ENCODE data around the gene SEC14L3. TPM values are rescaled to one million over a fixed set of nuclear protein-coding genes. Genes with fewer than 3 reads are reported as not detected.

SEC14L3 gene
- total and polyA plus RNA-seq, 2 of the 13 experiments (the other 11 are each of a cell fraction or from before 2014, with no cell fraction given) = not detected

- TF ChIP-seq ZBTB25 (CRISPR knock-in tag; IDR thresholded peaks at IDR 0.05) = no peak
- TF ChIP-seq ZNF644 (CRISPR knock-in tag; IDR thresholded peaks at IDR 0.05; ENCODE audit: low read depth) = no peak
- no peak for TF ChIP-seq BCL3 (CRISPR knock-in tag; IDR thresholded peaks at IDR 0.05)
- TF ChIP-seq SP1 (IDR thresholded peaks at IDR 0.05) = no peak
- no peak for TF ChIP-seq SP1 (CRISPR knock-in tag; IDR thresholded peaks at IDR 0.05)
- peak; percentile 60; the same call in 1 of the 2 replicates for TF ChIP-seq ZBTB10 (CRISPR knock-in tag; IDR thresholded peaks at IDR 0.05; ENCODE audit: borderline replicate concordance)
- no peak for TF ChIP-seq MNT (IDR thresholded peaks at IDR 0.05)
- no peak for TF ChIP-seq GLMP (CRISPR knock-in tag; IDR thresholded peaks at IDR 0.05; ENCODE audit: borderline replicate concordance)
- 0 out of 2 replicates have a peak, but pooled peaks have one; percentile 33 for TF ChIP-seq ZNF451 (CRISPR knock-in tag; IDR thresholded peaks at IDR 0.05)
- TF ChIP-seq CTCF (CRISPR knock-in tag; IDR thresholded peaks at IDR 0.05) = peak; percentile 97
- no peak for TF ChIP-seq DNMT3B (CRISPR knock-in tag; conservative IDR thresholded peaks at IDR 0.05)
- TF ChIP-seq SIN3A (IDR thresholded peaks at IDR 0.05; ENCODE audit: borderline replicate concordance, low read depth, low read length) = no peak
- TF ChIP-seq JARID2 (CRISPR knock-in tag; IDR thresholded peaks at IDR 0.05; ENCODE audit: insufficient replicate concordance) = no peak
- TF ChIP-seq KDM5A (IDR thresholded peaks at IDR 0.05; ENCODE audit: borderline replicate concordance, low read length) = no peak
- no peak for TF ChIP-seq HNRNPUL1 (IDR thresholded peaks at IDR 0.05; ENCODE audit: low read depth, low read length)
- peak; percentile 95 for TF ChIP-seq ZSCAN25 (CRISPR knock-in tag; IDR thresholded peaks at IDR 0.05)
- TF ChIP-seq HIVEP1 (CRISPR knock-in tag; IDR thresholded peaks at IDR 0.05) = peak; percentile 2; the same call in 1 of the 2 replicates
Measured at GRCh38 chr22:30485362-30485988, 13.7 kb upstream of the SEC14L3 start (continued).

All from HepG2 (cell line).